Panc1 (cell line): ENCODE measurements around the gene USP53. TPM values are rescaled to one million over a fixed set of nuclear protein-coding genes. Genes with fewer than 3 reads are reported as not detected.

Experiments used
- ATAC-seq: fragments of 200-7000 bp; cut with Tn5 transposase; 2 replicates; pipeline ENCODE4 v1.9.1; 2020; ENCODE audit warnings: mild to moderate bottlenecking, moderate library complexity
- BruUV-seq: library from RNA; stranded (reverse); fragments of 400-500 nt; replicated peaks from 2 replicates; lab custom pipeline; 2021; lab: Mats Ljungman, UMichigan
- CTCF ChIA-PET: fragments of 300-600 bp; sonication (Branson Sonifier 250); formaldehyde crosslinking; loops from one replicate; lab custom pipeline; 2022; ENCODE audit warnings: antibody characterized with exemption; lab: Charles Lee
- POLR2A ChIA-PET: fragments of 300-600 bp; sonication (Branson Sonifier 250); formaldehyde crosslinking; loops from one replicate; lab custom pipeline; 2022; ENCODE audit warnings: antibody characterized with exemption; lab: Charles Lee
- DNase-seq: peaks from one replicate; pipeline ENCODE4 v3.0.0-alpha.2; 2010; ENCODE audit warnings: low read depth, low spot score
- H3K27ac ChIP-seq: 2 replicates; pipeline ENCODE4 v1.5.1; 2011; ENCODE audit warnings: mild to moderate bottlenecking, low read length, inconsistent platforms
- H3K27me3 ChIP-seq: fragments of 200-500 bp; sonication (Bioruptor generic); 2 replicates; pipeline ENCODE4 v1.6.0; 2014; ENCODE audit warnings: low read length, inconsistent platforms; ENCODE audit not compliant: control insufficient read depth, insufficient read depth
- H3K36me3 ChIP-seq: fragments of 200-500 bp; sonication (Bioruptor generic); 2 replicates; pipeline ENCODE4 v1.5.1; 2014; ENCODE audit warnings: inconsistent platforms, mild to moderate bottlenecking, low read length, moderate library complexity; ENCODE audit not compliant: control insufficient read depth, insufficient read depth
- H3K4me1 ChIP-seq: 2 replicates; pipeline ENCODE4 v1.5.1; 2011; ENCODE audit warnings: inconsistent platforms, mild to moderate bottlenecking, low read length, moderate library complexity; ENCODE audit not compliant: control insufficient read depth, insufficient read depth
- H3K4me3 ChIP-seq, 2 experiments: 2 replicates each; pipeline ENCODE4 v1.5.1; 2011 to 2012; ENCODE audit warnings: low read depth in 2 of 2, low read length in 2 of 2, mild to moderate bottlenecking in 2 of 2, inconsistent platforms in 1 of 2, moderate library complexity in 1 of 2
- H3K9me3 ChIP-seq: fragments of 200-500 bp; sonication (Bioruptor generic); 2 replicates; pipeline ENCODE4 v1.5.1; 2014; ENCODE audit warnings: low read depth, mild to moderate bottlenecking, inconsistent platforms, low read length, moderate library complexity; ENCODE audit not compliant: control insufficient read depth, insufficient read depth
- POLR2AphosphoS5 ChIP-seq: IDR thresholded peaks from 2 replicates; pipeline ENCODE4 v1.6.1; 2012; ENCODE audit warnings: mild to moderate bottlenecking, low read depth, low read length, moderate library complexity
- SIN3A ChIP-seq: IDR thresholded peaks from 2 replicates; pipeline ENCODE4 v1.6.1; 2012; ENCODE audit warnings: low read depth, mild to moderate bottlenecking, low read length, moderate library complexity, borderline replicate concordance; ENCODE audit not compliant: insufficient read depth
- TCF7L2 ChIP-seq: IDR thresholded peaks from 2 replicates; pipeline ENCODE4 v1.6.1; 2011; ENCODE audit warnings: mild to moderate bottlenecking, low read depth, low read length, inconsistent platforms
- in situ Hi-C: cut with HindIII; loops from 2 replicates; pipeline ENCODE4 v1.10.0; 2016; ENCODE audit warnings: low sequenced_read_pairs, low pct_unique_long_range_greater_than_20kb
- intact Hi-C: fragments of 100-400 bp; cut with micrococcal nuclease; formaldehyde crosslinking; loops from one replicate; pipeline ENCODE4 v1.10.0; 2022; ENCODE audit not compliant: unreplicated experiment
- total RNA-seq: library from RNA; stranded (reverse); gene quantifications from one replicate; pipeline ENCODE4 v1.2.1, GENCODE V29; 2021; ENCODE audit not compliant: unreplicated experiment
- TF ChIP-seq, protein P1 (sequence below), 2 experiments: IDR thresholded peaks; 2 replicates each; pipeline ENCODE4 v1.6.1; 2011 to 2012; ENCODE audit warnings: low read depth in 2 of 2, control low read depth in 1 of 2, low read length in 1 of 2, mild to moderate bottlenecking in 1 of 2, moderate library complexity in 1 of 2; ENCODE audit not compliant: insufficient read depth in 1 of 2
- TF ChIP-seq, protein P2 (sequence below): fragments of 450-650 bp; IDR thresholded peaks from 2 replicates; pipeline ENCODE4 v1.5.1; 2017; ENCODE audit warnings: mild to moderate bottlenecking

Gene USP53
- total RNA-seq, 1 experiment from 2014 or later = 5.3 TPM

DNA sequence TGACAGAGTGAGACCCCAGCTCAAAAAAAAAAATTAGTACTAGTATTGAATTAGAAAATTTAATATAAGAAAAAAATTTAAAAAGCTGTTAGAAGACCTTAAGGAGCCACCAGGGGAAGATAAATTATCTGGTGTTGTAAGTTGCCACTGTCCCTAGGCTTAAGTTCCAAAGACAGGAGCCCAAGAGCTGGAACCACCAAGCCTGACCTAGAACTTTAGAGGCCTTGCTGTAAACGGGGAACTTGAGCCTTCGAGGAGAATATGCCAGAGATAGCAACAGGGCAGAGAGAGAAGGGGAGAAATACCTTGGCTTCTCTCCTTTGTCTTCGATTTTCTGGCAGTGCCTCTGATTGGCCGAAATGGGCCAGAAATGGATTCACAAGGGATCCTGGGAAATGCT is 8.9 kb downstream of the USP53 start:
- no peaks in the 10 kb centered on the region for H3K27me3 ChIP-seq
- no peak for DNase-seq
- H3K4me1 ChIP-seq = no peaks in the 10 kb centered on the region
- no peaks in the 10 kb centered on the region for H3K9me3 ChIP-seq
- ATAC-seq = no peak
- H3K4me3 ChIP-seq = no peak overlapping the region
- no peaks in the 10 kb centered on the region for H3K36me3 ChIP-seq
- TF ChIP-seq, protein P1, sequence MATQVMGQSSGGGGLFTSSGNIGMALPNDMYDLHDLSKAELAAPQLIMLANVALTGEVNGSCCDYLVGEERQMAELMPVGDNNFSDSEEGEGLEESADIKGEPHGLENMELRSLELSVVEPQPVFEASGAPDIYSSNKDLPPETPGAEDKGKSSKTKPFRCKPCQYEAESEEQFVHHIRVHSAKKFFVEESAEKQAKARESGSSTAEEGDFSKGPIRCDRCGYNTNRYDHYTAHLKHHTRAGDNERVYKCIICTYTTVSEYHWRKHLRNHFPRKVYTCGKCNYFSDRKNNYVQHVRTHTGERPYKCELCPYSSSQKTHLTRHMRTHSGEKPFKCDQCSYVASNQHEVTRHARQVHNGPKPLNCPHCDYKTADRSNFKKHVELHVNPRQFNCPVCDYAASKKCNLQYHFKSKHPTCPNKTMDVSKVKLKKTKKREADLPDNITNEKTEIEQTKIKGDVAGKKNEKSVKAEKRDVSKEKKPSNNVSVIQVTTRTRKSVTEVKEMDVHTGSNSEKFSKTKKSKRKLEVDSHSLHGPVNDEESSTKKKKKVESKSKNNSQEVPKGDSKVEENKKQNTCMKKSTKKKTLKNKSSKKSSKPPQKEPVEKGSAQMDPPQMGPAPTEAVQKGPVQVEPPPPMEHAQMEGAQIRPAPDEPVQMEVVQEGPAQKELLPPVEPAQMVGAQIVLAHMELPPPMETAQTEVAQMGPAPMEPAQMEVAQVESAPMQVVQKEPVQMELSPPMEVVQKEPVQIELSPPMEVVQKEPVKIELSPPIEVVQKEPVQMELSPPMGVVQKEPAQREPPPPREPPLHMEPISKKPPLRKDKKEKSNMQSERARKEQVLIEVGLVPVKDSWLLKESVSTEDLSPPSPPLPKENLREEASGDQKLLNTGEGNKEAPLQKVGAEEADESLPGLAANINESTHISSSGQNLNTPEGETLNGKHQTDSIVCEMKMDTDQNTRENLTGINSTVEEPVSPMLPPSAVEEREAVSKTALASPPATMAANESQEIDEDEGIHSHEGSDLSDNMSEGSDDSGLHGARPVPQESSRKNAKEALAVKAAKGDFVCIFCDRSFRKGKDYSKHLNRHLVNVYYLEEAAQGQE (IDR thresholded peaks at IDR 0.05; ENCODE audit: insufficient read depth in 1 of 2, low read depth in 2 of 2, low read length in 1 of 2) = no peak
- no peak for TF ChIP-seq SIN3A
- in situ Hi-C loops (no loop called here), intact Hi-C loops (no loop called here)
- POLR2A ChIA-PET = no interaction called here
- no peak overlapping the region for H3K27ac ChIP-seq
- no TSS peak for BruUV-seq
- CTCF ChIA-PET = no interaction called here

DNA sequence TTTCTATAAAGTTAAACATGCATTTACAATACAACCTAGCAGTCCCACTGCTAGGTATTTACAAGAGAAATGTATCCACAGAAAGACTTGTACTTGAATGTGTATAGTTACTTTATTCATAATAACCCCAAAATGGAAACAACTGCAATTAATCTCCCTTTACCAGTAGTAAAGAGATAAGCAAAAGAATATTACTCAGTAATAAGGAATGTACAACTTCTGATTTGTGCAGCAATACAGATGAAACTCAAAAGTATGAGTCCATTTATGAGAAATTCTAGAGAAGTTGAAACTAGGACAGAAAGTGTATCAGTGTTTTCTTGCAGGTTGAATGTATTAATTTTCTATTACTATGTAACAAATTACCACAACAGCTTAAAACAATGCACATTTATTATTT is 15.2 kb downstream of the USP53 start:
- no peak for TF ChIP-seq SIN3A
- no peak for TF ChIP-seq TCF7L2
- TF ChIP-seq, protein P1 (IDR thresholded peaks at IDR 0.05; ENCODE audit: insufficient read depth in 1 of 2, low read depth in 2 of 2, low read length in 1 of 2) = no peak
- TF ChIP-seq, protein P2, sequence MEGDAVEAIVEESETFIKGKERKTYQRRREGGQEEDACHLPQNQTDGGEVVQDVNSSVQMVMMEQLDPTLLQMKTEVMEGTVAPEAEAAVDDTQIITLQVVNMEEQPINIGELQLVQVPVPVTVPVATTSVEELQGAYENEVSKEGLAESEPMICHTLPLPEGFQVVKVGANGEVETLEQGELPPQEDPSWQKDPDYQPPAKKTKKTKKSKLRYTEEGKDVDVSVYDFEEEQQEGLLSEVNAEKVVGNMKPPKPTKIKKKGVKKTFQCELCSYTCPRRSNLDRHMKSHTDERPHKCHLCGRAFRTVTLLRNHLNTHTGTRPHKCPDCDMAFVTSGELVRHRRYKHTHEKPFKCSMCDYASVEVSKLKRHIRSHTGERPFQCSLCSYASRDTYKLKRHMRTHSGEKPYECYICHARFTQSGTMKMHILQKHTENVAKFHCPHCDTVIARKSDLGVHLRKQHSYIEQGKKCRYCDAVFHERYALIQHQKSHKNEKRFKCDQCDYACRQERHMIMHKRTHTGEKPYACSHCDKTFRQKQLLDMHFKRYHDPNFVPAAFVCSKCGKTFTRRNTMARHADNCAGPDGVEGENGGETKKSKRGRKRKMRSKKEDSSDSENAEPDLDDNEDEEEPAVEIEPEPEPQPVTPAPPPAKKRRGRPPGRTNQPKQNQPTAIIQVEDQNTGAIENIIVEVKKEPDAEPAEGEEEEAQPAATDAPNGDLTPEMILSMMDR = no peak
- no peak for TF ChIP-seq POLR2AphosphoS5
- Histone ChIP-seq H3K4me3 (no peak overlapping the region), H3K4me1 (no peaks in the 10 kb centered on the region), H3K27me3 (no peaks in the 10 kb centered on the region), H3K9me3 (no peaks in the 10 kb centered on the region), H3K36me3 (no peaks in the 10 kb centered on the region), H3K27ac (no peak overlapping the region)
- ChIA-PET CTCF (no interaction called here), POLR2A (no interaction called here)
- no peak for ATAC-seq
- no TSS peak for BruUV-seq
- in situ Hi-C loops (no loop called here), intact Hi-C loops (no loop called here)
- DNase-seq = no peak
